Stimulated activated CD4-positive, alpha-beta T cell treated with anti-CD3 and anti-CD28 coated beads, Interleukin-4, amount 100 ng/mL, for 4 hours (primary cell): ENCODE results near the gene CD59.

ENCODE experiments used
- DNase-seq, 2 experiments: peaks; one replicate each; pipeline ENCODE4 v3.0.0-alpha.2; 2020

The CD59 gene

GRCh38 chr11:33736148-33736812, at the start of gene CD59:
Gene CD59, minus strand, starts transcription at chr11:33736423. Its CDS starts 13,978 bp downstream, at chr11:33722445.
- DNase-seq = peak; percentile 92 to 93

- no peak for DNase-seq
Measured at GRCh38 chr11:33785609-33786008, 49.4 kb upstream of the CD59 start.

GRCh38 chr11:33779849-33780528, 43.8 kb upstream of the CD59 start:
- DNase-seq = no peak

GRCh38 chr11:33778675-33779074, 42.5 kb upstream of the CD59 start:
- DNase-seq = no peak

- no peak for DNase-seq
Measured at GRCh38 chr11:33777906-33778305, 41.7 kb upstream of the CD59 start.

- no peak for DNase-seq
Measured at GRCh38 chr11:33775832-33776470, 39.7 kb upstream of the CD59 start.

- no peak for DNase-seq
Measured at GRCh38 chr11:33775467-33775807, 39.2 kb upstream of the CD59 start.

- DNase-seq = no peak
Measured at GRCh38 chr11:33774736-33775466, 38.7 kb upstream of the CD59 start.

- DNase-seq = peak; percentile 80 to 87
Measured at GRCh38 chr11:33773987-33774735, 37.9 kb upstream of the CD59 start, which contains the start of gene FBXO3. Gene FBXO3, minus strand, starts transcription at chr11:33774520. Its CDS starts 23 bp downstream, at chr11:33774497.

GRCh38 chr11:33773404-33773986, 37.3 kb upstream of the CD59 start:
- DNase-seq = peak; percentile 12 to 16

- no peak for DNase-seq
Measured at GRCh38 chr11:33772870-33773269, 36.6 kb upstream of the CD59 start.

- no peak for DNase-seq
Measured at GRCh38 chr11:33772300-33772699, 36.1 kb upstream of the CD59 start.

- no peak for DNase-seq
Measured at GRCh38 chr11:33770236-33770635, 34.0 kb upstream of the CD59 start.

- no peak for DNase-seq
Measured at GRCh38 chr11:33769542-33769941, 33.3 kb upstream of the CD59 start.

- no peak for DNase-seq
Measured at GRCh38 chr11:33767624-33768023, 31.4 kb upstream of the CD59 start.

GRCh38 chr11:33766085-33766484, 29.9 kb upstream of the CD59 start:
- no peak for DNase-seq

- no peak for DNase-seq
Measured at GRCh38 chr11:33761471-33761870, 25.2 kb upstream of the CD59 start.

GRCh38 chr11:33753304-33753967, 17.2 kb upstream of the CD59 start:
- DNase-seq = no peak

- no peak for DNase-seq
Measured at GRCh38 chr11:33751878-33752277, 15.7 kb upstream of the CD59 start.

- DNase-seq = no peak
Measured at GRCh38 chr11:33747979-33748378, 11.8 kb upstream of the CD59 start.

GRCh38 chr11:33743291-33743690, 7.1 kb upstream of the CD59 start:
- DNase-seq = no peak
